ENCODE data around the gene CCDC116. TPM values are rescaled to one million over a fixed set of nuclear protein-coding genes. Genes with fewer than 3 reads are reported as not detected.
"Not testable (repeated sequence)": the region's sequence is repeated elsewhere in the genome, so short reads cannot be mapped to it uniquely, and the experiment has no call there.

Gene CCDC116
- polyA plus RNA-seq, 1 experiment, result 0.06 TPM

- no peak overlapping the region for H3K4me3 ChIP-seq (ENCODE audit: low read depth, low read length)
- peak; percentile 25 for TF ChIP-seq CTCF (IDR thresholded peaks at IDR 0.05; ENCODE audit: low read depth, low read length)
- no peak for DNase-seq (ENCODE audit: low read depth, low spot score)
- ChIA-PET POLR2A (interaction anchor here (0.6 kb wide), 1 partner anchor 11 kb away, joined by 4 read pairs; no protein-coding TSS in a partner anchor), CTCF (interaction anchor here (1.1 to 1.5 kb wide), 3 partner anchors 9 to 53 kb away, joined by 3 read pairs; partner anchors contain the start of gene YDJC)
- no peaks in the 10 kb centered on the region for H3K27me3 ChIP-seq (ENCODE audit: control insufficient read depth, insufficient read depth, low read length)
- no peak overlapping the region for H3K27ac ChIP-seq (ENCODE audit: low read depth, low read length)
- no peaks in the 10 kb centered on the region for H3K9me3 ChIP-seq (ENCODE audit: control insufficient read depth, insufficient read depth, low read length)
Observed at GRCh38 chr22:21593406-21594232, 38.9 kb upstream of the CCDC116 start.

GRCh38 chr22:21594865-21595452 lies 37.6 kb upstream of the CCDC116 start:
- no peak for TF ChIP-seq CTCF (IDR thresholded peaks at IDR 0.05; ENCODE audit: low read depth, low read length)
- Histone ChIP-seq H3K4me3 (ENCODE audit: low read depth, low read length) (no peak overlapping the region), H3K27ac (ENCODE audit: low read depth, low read length) (no peak overlapping the region), H3K9me3 (ENCODE audit: control insufficient read depth, insufficient read depth, low read length) (no peaks in the 10 kb centered on the region), H3K27me3 (ENCODE audit: control insufficient read depth, insufficient read depth, low read length) (no peaks in the 10 kb centered on the region)
- ChIA-PET POLR2A (no interaction called here), CTCF (interaction anchor here (0.6 kb wide), 1 partner anchor 22 kb away, joined by 3 read pairs; no protein-coding TSS in a partner anchor)
- no peak for DNase-seq (ENCODE audit: low read depth, low spot score)

GRCh38 chr22:21596356-21597135 lies 36.0 kb upstream of the CCDC116 start:
- H3K27me3 ChIP-seq (ENCODE audit: control insufficient read depth, insufficient read depth, low read length); CTCF ChIA-PET; H3K4me3 ChIP-seq (ENCODE audit: low read depth, low read length); DNase-seq (ENCODE audit: low read depth, low spot score); POLR2A ChIA-PET; H3K27ac ChIP-seq (ENCODE audit: low read depth, low read length); H3K9me3 ChIP-seq (ENCODE audit: control insufficient read depth, insufficient read depth, low read length): not testable (repeated sequence)

- no peak for TF ChIP-seq CTCF (IDR thresholded peaks at IDR 0.05; ENCODE audit: low read depth, low read length)
- no peak overlapping the region for H3K4me3 ChIP-seq (ENCODE audit: low read depth, low read length)
- H3K27ac ChIP-seq (ENCODE audit: low read depth, low read length), result no peak overlapping the region
- DNase-seq (ENCODE audit: low read depth, low spot score), result no peak
- H3K27me3 ChIP-seq (ENCODE audit: control insufficient read depth, insufficient read depth, low read length), result no peaks in the 10 kb centered on the region
- CTCF ChIA-PET, result interaction anchor here (1.2 kb wide), 1 partner anchor 49 kb away, joined by 3 read pairs; no protein-coding TSS in a partner anchor
- POLR2A ChIA-PET, result no interaction called here
- H3K9me3 ChIP-seq (ENCODE audit: control insufficient read depth, insufficient read depth, low read length), result no peaks in the 10 kb centered on the region
Observed at GRCh38 chr22:21598302-21598701, 34.3 kb upstream of the CCDC116 start.

- no peak for TF ChIP-seq CTCF (IDR thresholded peaks at IDR 0.05; ENCODE audit: low read depth, low read length)
- no peak for DNase-seq (ENCODE audit: low read depth, low spot score)
- Histone ChIP-seq H3K27me3 (ENCODE audit: control insufficient read depth, insufficient read depth, low read length) (no peaks in the 10 kb centered on the region), H3K27ac (ENCODE audit: low read depth, low read length) (no peak overlapping the region), H3K9me3 (ENCODE audit: control insufficient read depth, insufficient read depth, low read length) (no peaks in the 10 kb centered on the region), H3K4me3 (ENCODE audit: low read depth, low read length) (no peak overlapping the region)
- POLR2A ChIA-PET, result no interaction called here
- CTCF ChIA-PET, result no interaction called here
Observed at GRCh38 chr22:21599053-21599893, 33.3 kb upstream of the CCDC116 start.
